Stimulated activated CD8-positive, alpha-beta memory T cell treated with anti-CD3 and anti-CD28 coated beads, Interleukin-4, amount 100 ng/mL, for 1 hour (primary cell): ENCODE results near the gene OR5B3.
"Not testable (repeated sequence)": the region's sequence is repeated elsewhere in the genome, so short reads cannot be mapped to it uniquely, and the experiment has no call there.

Experiments used
- DNase-seq, 2 donors: peaks; one replicate each; pipeline ENCODE4 v3.0.0-alpha.2; 2020; ENCODE audit warnings: low read depth in 2 of 2, low spot score in 1 of 2

OR5B3 gene

DNA sequence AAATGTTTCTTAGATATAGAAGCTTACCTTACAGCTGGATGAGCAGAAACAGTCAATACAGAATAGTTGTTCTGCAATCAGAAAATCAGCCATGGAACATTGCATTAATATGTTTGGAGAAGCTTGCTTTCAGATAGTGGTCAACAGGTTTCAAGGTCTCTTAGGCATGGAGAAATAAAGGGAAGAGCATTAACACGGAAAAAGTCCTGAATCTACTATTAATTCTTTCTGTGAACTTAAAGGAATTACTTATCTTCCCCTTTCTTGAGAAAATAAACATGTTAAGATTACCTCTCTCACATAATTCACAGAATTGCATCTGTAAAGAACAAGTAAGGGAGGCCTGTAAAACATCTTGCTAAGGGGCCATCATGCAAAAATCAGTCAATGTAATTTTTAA is at the start of gene OR5B3:
Gene OR5B3 (minus strand): TSS at position 101 of the 400 bp plus-strand sequence. CDS start 3,465 bp downstream, outside the sequence.
- no peak for DNase-seq

DNA sequence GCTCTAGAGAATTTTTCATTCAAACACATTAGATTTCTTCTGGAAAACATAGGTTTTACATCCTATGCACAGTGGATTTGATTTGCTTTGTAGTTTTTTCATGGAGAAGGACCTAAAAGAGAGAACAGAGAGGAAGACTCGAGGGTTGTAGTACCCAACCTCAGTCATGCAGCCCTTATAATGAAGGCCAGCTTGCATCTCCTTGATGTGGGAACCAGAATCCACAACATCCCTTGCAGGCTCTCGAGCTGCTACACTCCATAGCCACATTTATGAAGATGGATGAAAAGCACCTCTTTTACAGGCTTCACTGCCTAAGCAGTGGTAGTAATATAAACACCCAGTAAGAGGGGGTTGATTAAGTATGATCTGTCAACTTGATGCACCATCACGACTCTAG is 44.9 kb upstream of the OR5B3 start:
- DNase-seq, result no peak

DNA sequence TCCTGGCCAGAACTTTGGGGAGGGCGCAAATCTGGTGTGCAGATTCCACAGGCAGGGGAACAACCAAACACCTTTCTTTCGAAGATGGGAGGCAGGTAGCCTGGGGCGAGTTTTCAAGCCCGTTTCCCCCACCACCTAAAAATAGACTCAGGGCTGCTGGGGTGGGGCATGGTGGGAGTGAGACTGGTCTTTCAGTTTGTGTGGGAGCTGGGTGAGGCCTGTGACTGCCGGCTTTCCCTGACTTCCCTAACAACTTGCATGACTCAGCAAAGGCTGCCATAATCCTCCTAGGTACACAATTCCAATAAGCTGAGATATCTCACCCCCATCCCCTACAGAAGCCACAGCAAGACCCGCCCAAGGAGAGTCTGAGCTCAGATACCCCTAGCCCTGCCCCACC is 39.6 kb upstream of the OR5B3 start:
- DNase-seq, result no peak

DNA sequence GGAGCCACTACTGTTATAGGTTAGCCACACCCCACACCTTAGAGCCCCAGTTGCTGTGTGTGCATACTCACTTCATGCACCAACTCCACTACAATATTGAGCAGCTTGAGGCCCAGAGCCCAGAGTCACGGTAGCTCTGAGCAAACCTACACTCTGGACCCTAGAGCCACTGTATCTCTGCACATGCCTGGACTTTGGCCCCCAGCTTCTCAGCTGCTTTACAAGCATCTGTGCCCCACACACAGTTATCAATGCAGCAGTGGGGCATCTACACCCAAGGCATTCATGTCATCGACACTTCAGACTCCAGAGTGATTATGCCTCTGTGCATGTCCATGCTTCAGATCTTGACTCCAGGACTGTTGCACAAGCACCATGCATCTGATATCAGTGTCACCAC is 37.6 kb upstream of the OR5B3 start:
- DNase-seq, result no peak

DNA sequence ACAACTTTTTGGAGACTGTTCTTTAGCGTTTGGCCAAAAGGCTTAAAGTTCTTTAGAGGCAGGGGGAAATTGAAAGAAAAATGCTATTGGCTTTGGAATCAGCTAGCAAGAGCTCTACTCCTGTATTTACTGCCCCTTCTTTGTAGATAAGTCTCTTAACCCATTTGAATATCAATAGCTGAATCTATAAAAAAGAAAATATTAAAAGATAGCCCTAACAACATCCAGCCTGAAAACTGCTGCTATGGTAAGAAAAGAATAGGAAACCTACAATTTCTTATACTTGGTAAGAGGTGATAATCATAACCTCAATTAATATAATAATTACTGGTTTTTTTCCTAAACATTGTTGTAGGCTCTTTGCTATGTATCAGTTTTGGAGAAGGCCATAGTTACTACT is 35.5 kb upstream of the OR5B3 start, which contains the start of gene OR5B12:
Gene OR5B12 (minus strand): TSS at position 101 of the 400 bp plus-strand sequence. CDS start 2,085 bp downstream, outside the sequence.
- no peak for DNase-seq

DNA sequence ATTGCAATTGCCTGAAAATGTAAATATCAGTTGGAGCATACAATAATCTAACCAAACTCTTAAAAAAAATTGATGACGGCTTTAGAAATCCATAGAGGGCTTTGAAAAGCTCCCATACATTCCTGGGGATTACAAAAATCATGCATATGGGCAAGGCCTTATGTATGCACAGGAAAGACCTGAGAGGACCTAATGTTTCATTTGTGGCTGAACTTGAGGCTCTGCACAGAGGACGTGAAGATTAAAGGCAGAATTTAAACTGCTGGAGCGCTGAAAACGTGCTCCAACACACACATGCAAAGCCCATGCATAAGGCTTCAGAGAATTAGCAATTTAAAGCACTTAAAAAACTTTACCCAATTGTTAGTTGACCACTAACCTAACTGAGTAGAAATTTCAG is 31.8 kb upstream of the OR5B3 start:
- DNase-seq, result no peak

DNA sequence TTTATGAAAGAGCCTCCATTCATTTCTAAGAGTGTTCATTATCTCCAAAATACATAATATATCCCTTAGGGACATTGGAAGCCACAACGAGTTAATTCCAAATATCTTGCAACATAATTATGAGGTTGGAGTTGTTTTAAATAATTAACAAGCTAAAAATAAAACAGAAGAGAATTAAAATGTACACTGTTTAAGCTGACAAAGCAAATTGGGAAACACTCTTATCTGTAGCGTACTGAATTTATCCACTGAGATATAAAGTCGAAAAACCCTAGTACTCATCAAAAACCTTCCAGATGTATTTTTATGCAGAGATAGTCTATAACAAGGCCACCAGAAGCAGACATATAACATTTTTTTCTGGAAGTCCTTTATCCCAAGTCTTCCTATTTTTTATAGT is 27.5 kb upstream of the OR5B3 start:
- DNase-seq, result no peak

DNA sequence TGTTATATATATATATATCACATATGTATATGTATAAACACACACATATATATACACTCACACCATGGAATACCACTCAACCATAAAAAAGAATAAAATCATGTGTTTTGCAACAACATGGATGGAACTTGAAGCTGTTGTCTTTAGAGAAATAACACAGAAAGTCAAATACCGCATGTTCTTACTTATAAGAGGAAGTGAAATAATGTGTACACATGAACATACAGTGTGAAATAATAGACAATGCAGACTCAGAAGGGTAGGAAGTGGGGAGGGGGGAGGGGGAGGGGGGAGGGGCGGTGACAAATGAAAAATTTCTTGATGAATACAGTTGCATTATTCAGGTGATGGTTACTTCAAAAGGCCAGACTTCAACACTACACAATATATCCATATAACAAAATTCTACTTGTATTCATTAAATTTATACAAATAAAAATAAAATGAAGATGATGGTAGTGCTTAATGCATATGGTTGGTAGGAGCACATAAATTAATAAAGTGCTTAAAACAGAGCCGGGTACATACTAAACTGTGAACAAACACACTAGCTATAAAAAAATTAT is 27.0 kb upstream of the OR5B3 start:
- DNase-seq, result no peak

DNA sequence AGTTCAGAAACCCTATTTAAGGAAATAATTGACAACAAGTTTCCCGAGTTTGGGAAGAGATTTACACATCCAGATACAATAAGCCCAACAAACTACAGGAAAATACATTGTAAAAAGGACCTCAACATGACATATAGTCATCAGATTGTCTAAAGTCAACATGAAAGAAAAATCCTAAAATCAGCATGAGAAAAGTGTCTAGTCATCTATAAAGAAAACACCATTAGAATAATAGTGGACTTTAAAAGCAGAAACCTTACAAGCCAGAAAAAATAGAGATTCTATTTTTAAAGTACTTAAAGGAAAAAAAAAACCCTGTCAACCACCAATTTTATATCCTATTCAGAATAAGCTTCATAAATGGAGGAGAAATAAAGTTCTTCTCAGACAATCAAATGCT is 22.6 kb upstream of the OR5B3 start:
- no peak for DNase-seq

DNA sequence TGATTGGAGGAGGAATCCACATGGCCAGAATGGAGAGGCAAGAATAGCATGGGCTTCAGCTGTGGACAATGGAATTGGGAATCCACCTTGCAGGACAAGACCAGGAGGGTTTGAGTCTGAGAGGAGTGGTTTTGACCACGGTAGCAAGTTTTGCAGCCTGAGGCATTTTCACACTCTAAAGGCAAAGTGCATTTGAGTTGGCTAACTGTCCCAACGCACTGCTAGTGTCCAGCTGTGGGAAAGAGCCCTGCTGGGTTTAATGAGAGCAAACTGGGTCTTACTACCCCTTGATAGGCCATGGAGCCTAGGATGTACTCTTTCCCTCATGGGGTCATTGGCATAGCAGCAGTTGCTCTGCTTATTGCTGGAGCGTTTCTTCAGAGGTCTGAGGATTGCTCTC is 21.3 kb upstream of the OR5B3 start, which contains the start of gene OR5B2:
Gene OR5B2 (minus strand): TSS at position 101 of the 400 bp plus-strand sequence. CDS start 4,860 bp downstream, outside the sequence.
- DNase-seq, result no peak

DNA sequence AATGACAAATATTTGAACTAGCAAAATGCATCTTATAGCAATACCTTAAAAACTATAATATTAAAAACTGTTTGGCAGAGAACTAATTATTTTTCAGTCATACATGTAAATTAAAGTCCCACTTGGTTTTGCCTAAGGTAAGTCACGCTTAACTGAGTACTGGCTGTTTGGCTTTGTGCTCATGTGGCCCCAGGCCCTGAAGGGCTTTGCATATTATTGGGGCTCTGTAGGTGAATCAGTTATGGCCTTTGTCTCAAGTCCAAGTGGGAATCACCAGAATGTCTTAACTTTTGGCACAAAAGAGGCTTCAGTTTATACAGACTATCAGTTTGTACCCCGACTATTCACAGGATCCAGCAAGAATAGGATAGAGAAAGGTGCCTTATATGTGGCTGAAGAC is 7.1 kb downstream of the OR5B3 start:
- DNase-seq, result not testable (repeated sequence)

DNA sequence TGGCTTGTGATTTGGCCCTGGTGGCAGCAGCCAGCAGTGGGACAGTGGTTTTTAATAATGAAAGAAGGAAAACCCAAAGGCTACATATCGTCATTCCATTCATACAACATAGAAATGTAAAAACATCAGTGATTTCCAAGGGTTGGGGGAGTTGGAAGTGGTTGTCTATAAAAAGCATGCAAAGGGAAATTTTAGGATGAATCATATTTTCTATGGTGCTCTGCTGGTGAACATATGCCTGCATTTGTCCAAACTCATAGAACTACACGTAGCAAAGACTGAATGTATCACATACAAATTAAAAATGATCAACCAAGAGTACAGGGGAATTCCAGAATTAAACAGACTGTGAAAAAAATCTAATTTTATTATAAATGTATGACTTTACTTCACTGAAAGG is 11.1 kb downstream of the OR5B3 start:
- DNase-seq, result no peak

DNA sequence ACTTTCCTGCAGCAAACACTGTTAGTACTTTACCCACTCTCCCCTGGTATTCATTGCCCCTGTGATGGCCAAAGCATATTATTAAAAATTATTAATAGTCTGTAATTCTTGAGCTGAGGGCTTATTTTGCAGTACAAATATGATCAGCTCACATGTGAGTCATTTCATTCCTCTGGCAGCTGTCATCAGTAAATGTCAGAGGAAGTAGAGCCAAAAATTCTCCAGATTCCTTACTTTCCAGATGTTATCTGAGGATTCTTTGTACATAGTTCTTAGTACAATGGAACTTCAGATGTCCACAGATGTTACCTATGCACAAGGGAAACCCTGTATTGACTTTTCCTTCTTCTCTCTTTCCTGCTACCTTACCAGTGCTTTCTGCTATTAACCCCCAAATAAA is 12.5 kb downstream of the OR5B3 start:
- no peak for DNase-seq

DNA sequence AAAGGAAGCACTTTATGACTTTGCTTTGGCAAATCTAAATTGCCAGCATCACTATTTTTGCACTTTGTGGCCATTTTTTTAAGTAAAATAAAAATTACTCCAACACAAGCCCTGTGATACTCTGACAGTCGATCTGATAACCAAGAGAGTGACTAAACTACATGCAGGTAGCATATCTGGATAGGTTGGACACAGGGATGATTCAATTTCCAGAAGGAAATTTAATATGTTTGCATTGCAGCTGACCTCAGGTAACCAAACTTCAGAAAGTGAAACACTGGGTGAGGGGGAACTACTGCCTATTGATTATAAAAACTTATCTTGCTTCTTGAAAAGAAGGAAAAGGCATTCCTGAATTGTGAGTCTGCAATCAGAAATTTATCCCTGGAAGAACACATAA is 13.9 kb downstream of the OR5B3 start:
- DNase-seq, result no peak

DNA sequence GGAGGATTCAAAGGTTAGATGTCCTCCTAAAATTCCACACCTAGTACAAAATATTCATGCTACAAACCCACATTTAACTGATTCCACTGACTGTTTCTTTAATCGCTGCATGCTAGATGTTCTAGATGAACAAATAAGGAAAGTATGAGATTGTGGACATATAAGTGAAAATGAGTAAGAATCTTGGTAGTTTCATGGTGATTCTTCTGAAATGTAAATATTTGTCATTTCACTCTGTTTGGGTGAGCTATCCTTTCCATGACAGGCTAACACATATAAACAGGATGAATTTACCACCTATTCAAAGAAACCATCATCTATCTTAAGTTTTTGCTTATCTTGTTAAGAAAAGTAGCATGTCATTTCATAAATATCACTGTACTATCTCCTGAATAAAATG is 14.8 kb downstream of the OR5B3 start:
- no peak for DNase-seq

DNA sequence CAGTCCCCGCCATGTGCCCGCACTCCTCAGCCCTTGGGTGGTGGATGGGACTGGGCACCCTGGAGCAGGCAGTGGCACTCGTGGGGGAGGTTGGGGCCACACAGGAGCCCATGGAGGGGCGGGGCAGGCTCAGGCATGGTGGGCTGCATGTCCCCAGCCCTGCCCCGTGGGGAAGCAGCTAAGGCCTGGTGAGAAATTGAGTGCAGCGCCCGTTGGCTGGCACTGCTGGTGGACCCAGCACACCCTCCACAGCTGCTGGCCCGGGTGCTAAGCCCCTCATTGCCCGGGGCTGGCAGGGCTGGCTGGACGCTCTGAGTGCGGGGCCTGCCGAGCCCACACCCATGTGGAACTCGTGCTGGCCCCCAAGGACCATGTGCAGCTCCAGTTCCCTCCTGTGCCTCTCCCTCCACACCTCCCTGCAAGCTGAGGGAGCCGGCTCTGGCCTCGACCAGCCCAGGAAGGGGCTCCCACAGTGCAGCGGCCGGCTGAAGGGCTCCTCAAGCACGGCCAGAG is 16.1 kb downstream of the OR5B3 start:
- DNase-seq, result no peak

DNA sequence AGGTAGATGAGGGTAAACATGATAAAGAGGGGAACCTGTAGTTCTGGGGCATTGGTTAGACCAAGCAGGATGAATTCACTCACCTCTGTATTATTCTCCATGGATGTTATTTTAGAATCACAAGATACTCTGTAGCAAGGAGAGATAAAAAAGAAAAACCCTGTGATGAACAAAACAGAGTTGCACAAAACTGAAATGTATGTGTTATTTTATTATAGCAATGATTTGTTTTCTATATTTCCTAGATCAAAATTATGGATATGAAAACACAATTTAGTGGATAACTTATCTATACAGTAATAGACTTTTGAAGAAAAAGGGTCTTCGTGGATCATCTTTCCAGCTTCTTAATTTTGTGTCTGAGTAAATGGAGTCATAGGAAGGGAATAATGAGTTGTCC is 47.7 kb downstream of the OR5B3 start, which contains the start of gene OR5B17:
Gene OR5B17 (minus strand): TSS at position 101 of the 400 bp plus-strand sequence. CDS start 0 bp downstream, at position 101.
- no peak for DNase-seq

DNA sequence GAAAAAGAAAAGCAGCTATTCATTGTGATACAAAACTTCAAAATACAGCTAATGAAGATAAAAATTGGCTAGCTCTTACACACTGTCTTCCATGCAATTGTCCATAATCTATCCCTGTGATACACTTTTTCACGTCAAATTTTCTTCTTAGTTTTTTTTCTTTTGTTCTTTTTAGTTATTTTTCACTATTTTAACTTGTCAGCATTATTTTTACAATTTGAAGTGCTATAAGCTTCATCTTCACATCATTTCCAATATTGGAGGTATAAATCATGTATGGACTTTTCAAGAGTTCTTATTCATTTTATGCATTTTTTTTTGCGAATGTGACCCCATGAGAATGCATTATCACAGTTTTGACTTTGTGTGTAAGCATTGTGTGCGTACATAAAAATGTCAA is 51.9 kb downstream of the OR5B3 start:
- DNase-seq, result no peak
